ENCODE results near the gene DARS2.
"Not testable (repeated sequence)": the region's sequence is repeated elsewhere in the genome, so short reads cannot be mapped to it uniquely, and the experiment has no call there.

GRCh38 chr1:173881117-173881516 lies 56.6 kb downstream of the DARS2 start:
- not testable (repeated sequence) for TF ChIP-seq CTCF (conservative IDR thresholded peaks at IDR 0.05; ENCODE audit: low read depth, low read length); EZH2phosphoT487 (IDR thresholded peaks at IDR 0.05; ENCODE audit: borderline replicate concordance, low read length); EZH2 (IDR thresholded peaks at IDR 0.05; ENCODE audit: low read length, unreplicated experiment)
